ENCODE measurements around the gene TRIM28. TPM values are rescaled to one million over a fixed set of nuclear protein-coding genes. Genes with fewer than 3 reads are reported as not detected.

TRIM28 gene
- total and polyA plus RNA-seq, 2 donors (not counting 3 experiments of a cell fraction or from before 2014, with no cell fraction given), result 429 to 521 TPM

DNA sequence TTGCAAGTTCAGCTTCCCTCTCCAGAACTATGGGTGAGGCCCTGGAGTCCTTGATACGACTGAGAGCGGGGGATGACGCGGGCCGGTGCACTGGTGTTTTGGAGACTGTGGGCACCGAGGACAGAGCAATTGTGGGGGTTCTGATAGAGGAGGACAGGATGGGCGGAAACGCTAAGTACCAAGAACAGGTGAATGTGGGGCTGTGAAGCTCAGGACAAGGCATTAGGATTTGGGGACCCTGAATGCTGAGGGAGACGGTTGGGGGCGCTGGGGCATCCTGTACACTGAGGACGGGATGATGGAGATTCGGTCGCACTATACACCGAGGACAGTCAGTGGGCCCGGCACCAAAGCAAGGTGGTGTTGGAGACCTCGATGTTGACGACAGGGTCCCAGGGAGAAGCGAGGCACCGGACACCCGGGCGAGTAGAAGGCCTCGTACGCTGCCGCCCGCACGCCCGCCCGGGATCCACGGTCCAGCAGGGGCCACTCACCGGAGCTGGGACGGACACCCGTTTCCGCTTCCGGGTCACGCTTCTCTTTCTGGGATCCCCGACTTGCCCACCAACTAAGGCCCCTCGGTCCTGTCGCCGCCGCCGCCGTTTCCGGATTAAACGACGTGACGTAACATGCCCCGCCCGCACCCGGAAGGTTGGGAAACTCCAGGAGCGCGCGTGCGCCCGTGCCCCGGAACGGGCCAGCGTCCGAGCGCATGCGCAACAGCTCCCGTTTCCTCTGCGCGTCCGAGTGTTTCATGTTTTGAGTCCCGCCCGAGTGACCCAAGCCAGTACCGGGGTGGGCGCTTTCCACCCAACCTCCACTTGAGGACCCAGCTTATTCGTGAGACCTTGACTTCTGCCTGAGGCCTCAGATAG lies 10.9 kb downstream of the TRIM28 start, which contains the start of gene CHMP2A:
TSS of gene CHMP2A (minus strand) at position 612 of the 875 bp plus-strand sequence. CDS start 893 bp downstream, outside the sequence.
- FAIRE-seq, result peak; percentile 93
- CTCF ChIA-PET, result interaction anchor here (0.9 to 3.7 kb wide), 7 partner anchors 10 to 41 kb away, joined by 3 to 60 read pairs (median 9); partner anchors contain the start of genes MZF1 and ZBTB45
- Histone ChIP-seq H3K9me3 (replicated peaks; ENCODE audit: control insufficient read depth, insufficient read depth, low read length) (no peaks in the 10 kb centered on the region), H2AFZ (ENCODE audit: low read depth, low read length) (no peak within 1 kb of the TSS), H3K9ac (replicated peaks; ENCODE audit: extremely low read depth, insufficient read depth, low read length) (peak within 1 kb of the TSS; percentile 66), H3K27me3 (ENCODE audit: control insufficient read depth in 2 of 2, insufficient read depth in 2 of 2, low read length in 2 of 2) (no peaks in the 10 kb centered on the region), H3K79me2 (ENCODE audit: control insufficient read depth, insufficient read depth, low read length) (peaks cover 23% of the 10 kb centered on the region), H3K27ac (ENCODE audit: insufficient read depth, low read depth, low read length) (peak within 1 kb of the TSS; percentile 54), H3K4me1 (ENCODE audit: control insufficient read depth, extremely low read depth, insufficient read depth, low read length) (peaks cover 31% of the 10 kb centered on the region), H3K4me3 (replicated peaks in 1 of 3; ENCODE audit: insufficient read depth in 1 of 3, low read depth in 1 of 3, low read length in 3 of 3) (peak within 1 kb of the TSS; percentile 35 to 62 (median 49)), H4K20me1 (replicated peaks; ENCODE audit: control insufficient read depth, extremely low read depth, insufficient read depth, low read length) (no peaks in the 10 kb centered on the region), H3K9me1 (replicated peaks; ENCODE audit: control insufficient read depth, extremely low read depth, insufficient read depth, low read length) (no peaks in the 10 kb centered on the region), H3K4me2 (ENCODE audit: insufficient read depth, low read length) (peak within 1 kb of the TSS; percentile 72), H3K36me3 (ENCODE audit: control insufficient read depth in 2 of 2, extremely low read depth in 1 of 2, insufficient read depth in 2 of 2, low read length in 2 of 2) (peaks cover 14 to 35% of the 10 kb centered on the region in 2 experiments)
- dilution Hi-C loops (cut with MboI; ENCODE audit: extremely low pct_ligation_motif_present, low sequenced_read_pairs), result no loop called here
- intact Hi-C loops (cut with micrococcal nuclease), result loop anchor here (1.0 kb wide), 2 partner anchors 10 to 35 kb away; partner anchors contain the start of genes TRIM28 and ZBTB45
- POLR2A ChIA-PET, result interaction anchor here (0.8 to 3.1 kb wide), 3 partner anchors 11 to 41 kb away, joined by 4 to 17 read pairs (median 4); partner anchors contain the start of gene TRIM28
- no peak for TF ChIP-seq JUN (IDR thresholded peaks at IDR 0.05; ENCODE audit: borderline replicate concordance, insufficient read depth, insufficient read length, low read depth)
- peak; percentile 99 for TF ChIP-seq POLR2AphosphoS5 (IDR thresholded peaks at IDR 0.05; ENCODE audit: insufficient read depth, low read depth, low read length)
- no peak for TF ChIP-seq EZH2 (IDR thresholded peaks at IDR 0.05; ENCODE audit: borderline replicate concordance, low read depth, low read length, severe bottlenecking)
- no peak for TF ChIP-seq MYC (IDR thresholded peaks at IDR 0.05; ENCODE audit: low read depth, low read length)
- no peak for TF ChIP-seq FOS (IDR thresholded peaks at IDR 0.05; ENCODE audit: borderline replicate concordance, insufficient read depth, low read length)
- TF ChIP-seq, protein P1, sequence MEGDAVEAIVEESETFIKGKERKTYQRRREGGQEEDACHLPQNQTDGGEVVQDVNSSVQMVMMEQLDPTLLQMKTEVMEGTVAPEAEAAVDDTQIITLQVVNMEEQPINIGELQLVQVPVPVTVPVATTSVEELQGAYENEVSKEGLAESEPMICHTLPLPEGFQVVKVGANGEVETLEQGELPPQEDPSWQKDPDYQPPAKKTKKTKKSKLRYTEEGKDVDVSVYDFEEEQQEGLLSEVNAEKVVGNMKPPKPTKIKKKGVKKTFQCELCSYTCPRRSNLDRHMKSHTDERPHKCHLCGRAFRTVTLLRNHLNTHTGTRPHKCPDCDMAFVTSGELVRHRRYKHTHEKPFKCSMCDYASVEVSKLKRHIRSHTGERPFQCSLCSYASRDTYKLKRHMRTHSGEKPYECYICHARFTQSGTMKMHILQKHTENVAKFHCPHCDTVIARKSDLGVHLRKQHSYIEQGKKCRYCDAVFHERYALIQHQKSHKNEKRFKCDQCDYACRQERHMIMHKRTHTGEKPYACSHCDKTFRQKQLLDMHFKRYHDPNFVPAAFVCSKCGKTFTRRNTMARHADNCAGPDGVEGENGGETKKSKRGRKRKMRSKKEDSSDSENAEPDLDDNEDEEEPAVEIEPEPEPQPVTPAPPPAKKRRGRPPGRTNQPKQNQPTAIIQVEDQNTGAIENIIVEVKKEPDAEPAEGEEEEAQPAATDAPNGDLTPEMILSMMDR (IDR thresholded peaks at IDR 0.05; ENCODE audit: extremely low read depth in 1 of 2, insufficient read depth in 1 of 2, low read depth in 1 of 2, low read length in 2 of 2), result no peak
- TF ChIP-seq GATA2 (IDR thresholded peaks at IDR 0.05; ENCODE audit: insufficient read depth, insufficient read length, low read depth, low read length), result no peak
- peak; percentile 94 for TF ChIP-seq POLR2A (IDR thresholded peaks at IDR 0.05; ENCODE audit: low read depth, low read length)
- TF ChIP-seq, protein P2, sequence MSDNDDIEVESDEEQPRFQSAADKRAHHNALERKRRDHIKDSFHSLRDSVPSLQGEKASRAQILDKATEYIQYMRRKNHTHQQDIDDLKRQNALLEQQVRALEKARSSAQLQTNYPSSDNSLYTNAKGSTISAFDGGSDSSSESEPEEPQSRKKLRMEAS (IDR thresholded peaks at IDR 0.05; ENCODE audit: insufficient read depth, insufficient read length), result peak; percentile 32
- TSS peak; percentile 53 for BruUV-seq (replicated peaks)
- DNase-seq (ENCODE audit: low read depth, low spot score), result peak; percentile 97
